GM19193 (cell line): ENCODE data around the gene TEAD1.

ENCODE experiments used
- POLR2A ChIP-seq: IDR thresholded peaks from 4 replicates; pipeline ENCODE4 v1.6.1; 2011; ENCODE audit not compliant: insufficient read depth, insufficient read length; ENCODE audit errors: extremely low read depth

The TEAD1 gene

DNA sequence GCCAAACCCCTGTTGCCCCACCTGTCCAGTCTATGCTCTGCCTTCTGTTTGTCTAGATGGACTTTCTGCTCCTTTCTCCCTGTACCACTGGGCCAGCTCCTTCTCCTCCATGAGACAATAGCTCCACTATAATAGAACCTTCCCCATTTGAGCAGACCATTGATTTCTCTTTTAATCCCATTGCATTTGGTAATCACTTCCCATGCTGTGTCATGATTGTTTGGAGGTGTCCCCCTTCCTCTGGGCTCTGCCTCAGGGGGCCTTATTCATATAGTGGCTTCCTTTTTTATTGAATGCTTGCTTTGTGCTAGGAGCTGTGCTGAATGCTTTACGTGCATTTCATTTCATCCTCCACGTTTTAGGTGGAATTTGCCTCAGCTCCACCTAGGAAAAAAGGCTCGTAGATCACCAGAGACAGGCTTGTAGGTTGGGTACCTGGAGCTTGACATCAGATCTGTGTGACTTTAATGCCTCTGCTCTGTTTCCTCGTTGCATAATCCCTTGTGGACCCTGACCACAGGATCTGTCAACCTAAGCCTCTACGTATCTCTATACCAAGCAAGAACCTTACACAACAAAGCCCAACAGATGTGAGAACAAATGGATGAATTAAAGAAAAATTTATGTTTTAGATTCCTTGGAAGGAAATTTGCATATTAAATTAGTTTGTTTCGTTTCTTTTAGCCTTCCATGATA lies 228.7 kb downstream of the TEAD1 start:
- no peak for TF ChIP-seq POLR2A

DNA sequence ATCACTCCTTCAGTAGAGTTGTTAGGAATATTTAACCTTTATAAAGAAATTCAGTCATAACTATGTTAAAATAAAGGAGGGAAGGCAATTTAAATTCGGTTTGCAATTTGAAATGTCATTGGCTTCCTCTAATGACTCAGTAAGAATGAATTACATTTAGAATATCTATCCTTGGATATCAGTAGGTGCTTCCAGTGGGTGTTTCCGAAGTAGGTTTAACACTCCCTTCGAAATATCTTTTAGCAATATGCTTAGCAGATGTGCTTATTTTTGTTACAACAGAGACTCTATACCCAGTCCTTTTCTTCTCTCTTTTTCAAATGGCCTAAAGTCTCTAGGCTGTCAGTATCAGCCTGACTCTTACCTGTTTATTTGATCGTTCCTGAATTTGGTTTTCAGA lies 231.2 kb downstream of the TEAD1 start:
- TF ChIP-seq POLR2A, result no peak

DNA sequence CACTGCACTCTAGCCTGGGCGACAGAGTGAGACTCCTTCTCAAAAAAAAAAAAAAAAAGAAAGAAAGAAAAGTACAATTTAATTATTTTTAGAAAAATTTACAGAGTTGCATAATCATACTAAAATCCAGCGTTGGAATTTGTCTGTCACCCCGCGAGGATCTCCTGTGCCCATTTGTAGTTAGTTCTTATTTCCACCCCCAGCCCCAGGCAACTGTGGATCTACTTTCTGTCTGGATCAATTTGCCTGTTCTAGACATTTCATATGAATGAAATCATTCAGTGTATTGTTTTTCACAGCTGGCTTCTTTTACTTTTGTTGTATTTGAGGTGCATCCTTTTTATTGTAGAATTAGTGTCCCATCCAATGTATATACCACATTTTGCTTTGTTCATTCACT lies 232.3 kb downstream of the TEAD1 start:
- TF ChIP-seq POLR2A, result no peak

DNA sequence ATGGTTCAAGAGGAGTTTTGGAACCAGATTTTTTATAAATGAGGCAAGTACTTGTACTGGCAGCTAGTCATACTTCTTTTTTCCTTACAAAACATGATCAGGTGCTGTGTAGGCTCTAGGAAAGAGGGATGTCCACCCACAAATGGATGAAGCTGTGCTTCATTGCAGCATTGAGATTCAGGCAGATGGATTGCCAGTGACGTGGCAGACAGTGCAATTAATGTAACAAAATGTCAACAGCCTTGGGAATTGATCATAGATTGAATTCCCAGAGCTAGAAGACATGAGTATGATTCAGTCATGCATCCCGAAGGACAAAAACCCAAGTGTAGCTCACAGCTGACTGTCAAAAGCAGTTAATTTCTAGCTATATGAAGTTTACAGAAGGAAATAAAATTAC lies 235.7 kb downstream of the TEAD1 start:
- no peak for TF ChIP-seq POLR2A

DNA sequence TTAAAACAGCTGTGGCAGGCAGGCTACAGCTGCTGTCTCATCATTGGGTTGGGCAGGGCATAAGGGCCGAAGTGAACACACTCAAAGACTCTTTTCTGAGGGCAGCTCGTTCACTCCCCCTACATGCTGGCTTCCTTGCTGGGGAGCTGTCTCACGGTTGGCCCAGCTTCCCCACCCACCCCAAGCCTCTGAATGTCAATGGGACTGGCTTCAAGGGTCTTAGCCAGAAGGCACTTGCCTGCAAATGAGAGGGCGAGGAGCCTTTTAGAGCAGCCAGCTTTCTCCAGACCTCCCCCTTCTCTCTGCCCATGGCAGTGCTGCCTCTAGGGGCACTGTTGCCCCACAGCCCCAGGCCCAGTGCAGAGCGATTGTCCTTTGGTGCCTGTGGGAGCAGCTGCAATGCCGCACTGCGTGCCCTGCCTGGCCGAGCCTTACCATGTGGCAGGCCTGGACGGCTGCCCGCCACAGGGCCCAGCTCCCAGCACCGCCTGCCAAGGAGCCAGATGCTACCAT lies 240.2 kb downstream of the TEAD1 start:
- no peak for TF ChIP-seq POLR2A

DNA sequence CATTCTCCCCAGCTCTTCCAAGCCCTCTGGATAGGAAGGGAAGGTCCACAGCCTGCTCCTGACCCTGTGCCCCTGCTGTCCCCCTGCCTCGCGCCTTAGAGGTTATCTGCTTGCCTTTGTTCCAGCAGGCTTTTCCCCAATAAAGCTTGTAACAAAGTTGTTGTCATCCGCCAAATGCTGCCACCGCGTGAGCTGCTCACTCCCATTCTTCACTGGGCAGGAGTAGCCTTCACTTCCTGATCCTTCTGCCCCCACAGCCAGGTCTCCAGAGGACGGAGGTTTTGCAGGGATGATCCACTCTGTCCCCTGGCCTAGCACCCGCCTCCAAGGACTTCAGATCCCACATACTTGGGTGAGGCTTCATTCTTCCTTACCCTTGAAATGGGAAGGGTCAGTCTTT lies 240.9 kb downstream of the TEAD1 start:
- TF ChIP-seq POLR2A, result no peak

DNA sequence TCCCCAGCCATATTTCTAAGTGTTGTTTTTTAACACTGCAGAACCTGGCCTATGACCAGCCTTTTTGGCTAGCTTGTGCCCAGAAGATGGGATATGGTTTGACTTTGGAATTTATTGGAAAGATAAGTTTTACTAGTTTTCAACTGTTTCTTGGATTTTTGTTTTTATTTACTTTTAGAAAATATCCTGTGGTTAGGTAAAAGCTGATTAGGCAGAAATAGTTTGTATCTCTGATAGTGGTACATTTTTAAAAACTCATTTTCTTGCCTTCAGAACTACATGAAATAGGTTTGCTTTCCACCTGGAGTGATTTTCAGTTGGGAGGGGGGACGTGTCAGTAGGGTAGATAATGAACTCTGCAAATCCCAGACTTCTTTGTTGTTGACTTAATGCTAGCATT lies 243.6 kb downstream of the TEAD1 start:
- no peak for TF ChIP-seq POLR2A

DNA sequence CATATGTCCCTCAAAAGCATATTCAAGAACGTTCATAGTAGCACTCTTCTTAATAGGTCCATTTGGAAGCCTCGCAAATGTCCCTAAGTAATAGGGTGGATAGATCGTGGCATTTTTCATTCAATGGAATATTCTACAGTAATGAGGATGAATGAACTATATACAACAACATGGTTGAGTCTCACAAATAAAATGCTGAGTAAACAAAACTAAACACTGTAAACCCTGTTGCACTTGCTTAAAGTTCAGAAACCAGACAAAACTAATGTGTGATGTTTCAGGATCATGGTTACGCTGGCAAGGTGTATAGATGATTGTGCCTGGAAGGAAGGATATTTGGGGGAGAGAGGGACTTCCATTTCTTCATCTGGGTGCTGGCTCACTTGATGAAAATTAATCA lies 244.4 kb downstream of the TEAD1 start:
- TF ChIP-seq POLR2A, result no peak

DNA sequence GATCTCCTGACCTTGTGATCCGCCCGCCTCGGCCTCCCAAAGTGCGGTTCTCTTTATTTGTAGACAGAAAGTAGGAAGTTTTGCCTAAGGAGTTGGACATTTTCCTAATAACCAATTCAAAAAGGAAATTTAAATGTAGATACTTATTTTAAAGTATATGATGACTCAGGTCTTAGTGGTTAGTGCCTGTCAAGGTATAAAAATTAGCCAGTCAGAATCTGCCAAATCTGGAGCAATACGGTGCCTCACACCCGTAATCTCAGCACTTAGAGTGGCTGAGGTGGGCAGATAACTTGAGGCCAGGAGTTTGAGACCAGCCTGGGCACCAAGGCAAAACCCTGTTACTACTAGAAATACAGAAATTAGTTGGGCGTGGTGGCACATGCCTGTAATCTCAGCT lies 248.2 kb downstream of the TEAD1 start:
- TF ChIP-seq POLR2A, result no peak

DNA sequence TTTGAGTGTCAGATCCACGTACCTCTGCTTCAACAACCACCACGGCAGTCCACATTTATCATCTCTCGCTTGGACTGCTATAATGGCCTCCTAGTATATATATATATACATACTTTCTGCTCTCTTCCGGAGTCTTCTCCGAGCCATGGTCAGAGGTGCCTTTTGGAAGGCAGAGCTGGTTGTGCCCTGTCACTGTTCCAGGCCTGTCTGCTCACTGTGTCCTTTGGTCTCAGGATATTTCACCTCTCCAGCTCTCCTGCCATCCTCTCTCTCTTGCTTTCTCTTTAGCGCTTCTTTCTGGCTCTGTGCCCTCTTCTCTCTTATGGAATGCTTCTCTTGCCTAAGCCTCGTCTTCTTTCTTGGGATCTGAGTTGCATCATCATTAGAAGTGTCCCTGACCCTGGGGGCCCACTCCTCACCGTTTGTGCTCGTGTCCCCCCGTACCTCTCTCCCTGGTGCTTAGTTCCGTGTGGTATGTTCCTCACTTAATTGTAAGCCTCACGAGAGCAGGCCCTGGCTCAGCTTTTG lies 248.8 kb downstream of the TEAD1 start:
- no peak for TF ChIP-seq POLR2A

DNA sequence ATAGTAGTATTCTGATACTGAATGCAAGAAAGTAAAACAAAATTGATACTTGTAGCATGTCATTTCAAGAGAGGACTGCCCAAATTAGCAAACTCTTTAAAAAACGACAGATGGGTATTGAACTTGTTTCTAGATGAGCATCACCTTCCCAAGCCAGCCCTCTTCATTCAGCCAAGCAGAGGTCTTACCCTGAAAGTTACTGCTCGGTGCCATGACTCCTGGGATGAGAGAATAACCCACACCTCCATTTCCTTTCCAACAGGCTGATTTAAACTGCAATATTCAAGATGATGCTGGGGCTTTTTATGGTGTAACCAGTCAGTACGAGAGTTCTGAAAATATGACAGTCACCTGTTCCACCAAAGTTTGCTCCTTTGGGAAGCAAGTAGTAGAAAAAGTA lies 250.4 kb downstream of the TEAD1 start:
- no peak for TF ChIP-seq POLR2A

DNA sequence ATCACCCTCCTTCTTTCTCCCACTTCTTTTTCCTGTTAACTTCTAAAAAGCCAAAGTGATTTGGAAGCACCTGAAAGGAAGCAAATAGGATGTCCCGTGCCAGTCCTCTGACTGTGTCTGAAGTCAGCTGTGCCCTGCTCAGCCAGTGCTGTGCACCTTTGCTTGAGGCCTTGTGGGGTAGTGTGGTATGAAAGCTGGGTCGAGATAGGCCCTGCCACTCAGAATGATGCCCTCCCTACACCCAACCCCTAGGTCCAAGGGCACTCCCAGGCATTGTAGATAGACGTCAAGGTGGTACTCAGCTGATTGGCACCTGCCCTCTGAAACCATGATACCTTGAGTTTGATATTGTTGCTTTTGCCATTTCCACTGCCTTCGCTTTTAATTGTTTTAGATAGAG lies 251.3 kb downstream of the TEAD1 start:
- no peak for TF ChIP-seq POLR2A

DNA sequence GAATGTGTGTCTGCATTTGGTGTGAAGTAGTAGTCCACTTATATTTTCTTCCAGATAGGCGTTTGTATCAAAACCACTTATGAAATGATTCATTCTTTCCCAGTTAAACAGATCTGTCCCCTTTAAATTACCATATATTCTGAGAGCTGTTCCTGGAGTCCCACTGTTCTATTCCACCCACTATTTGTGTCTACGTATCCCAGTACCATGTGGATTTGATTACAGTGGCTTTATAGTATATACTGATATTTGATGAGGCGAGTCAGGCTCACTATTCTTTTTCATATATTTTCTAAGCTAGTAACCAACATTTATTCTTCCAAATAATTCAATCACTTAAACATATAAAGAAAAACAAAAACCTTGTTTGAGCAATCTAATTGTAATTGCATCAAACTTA lies 253.0 kb downstream of the TEAD1 start:
- no peak for TF ChIP-seq POLR2A

DNA sequence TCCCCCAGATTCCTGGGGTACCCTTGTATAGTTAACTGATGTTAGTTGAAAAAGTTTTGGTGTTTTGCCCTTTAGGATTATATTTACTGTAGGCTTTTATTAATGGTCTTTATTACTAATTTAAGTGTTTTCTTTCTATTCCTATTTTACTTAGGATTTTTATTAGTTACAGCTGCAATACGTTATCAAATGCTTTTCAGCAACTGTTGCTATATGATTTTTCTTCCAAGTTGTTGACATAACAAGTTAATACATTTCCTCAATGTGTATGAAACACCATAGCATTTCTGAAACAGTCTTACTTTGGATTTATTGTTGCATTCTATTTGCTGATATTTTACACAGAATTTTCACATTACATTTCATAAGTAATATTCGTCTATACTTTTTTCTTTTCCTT lies 253.7 kb downstream of the TEAD1 start:
- no peak for TF ChIP-seq POLR2A

DNA sequence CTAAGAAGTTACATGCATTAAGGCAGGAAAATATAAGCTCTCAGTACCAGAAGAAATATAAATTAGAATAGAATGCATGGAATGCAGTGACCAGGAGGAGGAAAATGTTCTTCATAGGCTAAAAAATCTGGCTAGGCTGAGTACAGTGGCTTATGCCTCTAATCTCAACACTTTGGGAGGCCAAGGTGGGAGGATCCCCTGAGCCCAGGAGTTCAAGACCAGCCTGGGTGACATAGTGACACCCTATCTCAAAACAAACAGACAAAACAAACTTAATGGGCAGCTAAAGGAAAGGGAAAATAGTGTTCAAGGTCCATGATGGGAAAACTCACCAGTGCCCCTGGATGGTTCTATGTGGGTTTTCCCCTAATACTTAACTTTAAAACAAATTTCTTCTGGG lies 256.6 kb downstream of the TEAD1 start:
- TF ChIP-seq POLR2A, result no peak

DNA sequence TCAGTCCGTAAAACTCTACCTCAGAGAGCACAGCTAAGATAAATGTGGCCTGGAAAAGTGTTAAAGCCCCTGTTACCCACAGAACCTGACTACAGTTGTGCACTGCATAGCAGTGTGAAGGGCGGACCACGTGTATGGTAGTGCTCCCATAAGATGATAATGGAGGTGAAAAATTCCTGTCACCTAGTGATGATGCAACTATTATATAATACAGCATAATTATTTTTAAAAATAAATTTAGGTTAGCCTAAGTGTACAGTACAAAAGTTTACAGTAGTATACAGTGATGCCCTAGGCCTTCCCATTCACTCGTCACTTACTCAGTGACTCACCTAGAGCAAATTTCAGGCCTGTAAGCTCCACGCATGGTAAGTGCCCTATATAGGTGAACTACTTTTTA lies 258.3 kb downstream of the TEAD1 start:
- no peak for TF ChIP-seq POLR2A

DNA sequence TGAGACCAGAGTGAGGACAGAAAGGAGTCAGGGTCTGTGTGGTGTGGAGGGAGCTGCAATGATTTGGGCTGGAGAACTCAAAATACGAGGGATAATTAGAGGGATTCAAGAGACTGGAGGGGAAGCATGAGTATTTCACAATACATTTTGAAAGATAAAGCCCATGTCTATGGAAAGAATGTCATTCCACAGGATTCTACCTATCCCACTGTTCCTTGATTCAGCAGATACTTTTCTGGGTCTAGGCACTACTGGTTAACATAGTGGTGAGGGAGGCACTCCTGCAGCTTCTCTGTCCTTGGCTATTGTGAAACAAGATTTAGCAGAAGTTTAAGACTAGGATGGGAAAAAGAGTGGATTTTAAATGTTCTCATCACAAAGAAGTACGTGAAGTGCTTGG lies 262.0 kb downstream of the TEAD1 start:
- TF ChIP-seq POLR2A, result no peak

DNA sequence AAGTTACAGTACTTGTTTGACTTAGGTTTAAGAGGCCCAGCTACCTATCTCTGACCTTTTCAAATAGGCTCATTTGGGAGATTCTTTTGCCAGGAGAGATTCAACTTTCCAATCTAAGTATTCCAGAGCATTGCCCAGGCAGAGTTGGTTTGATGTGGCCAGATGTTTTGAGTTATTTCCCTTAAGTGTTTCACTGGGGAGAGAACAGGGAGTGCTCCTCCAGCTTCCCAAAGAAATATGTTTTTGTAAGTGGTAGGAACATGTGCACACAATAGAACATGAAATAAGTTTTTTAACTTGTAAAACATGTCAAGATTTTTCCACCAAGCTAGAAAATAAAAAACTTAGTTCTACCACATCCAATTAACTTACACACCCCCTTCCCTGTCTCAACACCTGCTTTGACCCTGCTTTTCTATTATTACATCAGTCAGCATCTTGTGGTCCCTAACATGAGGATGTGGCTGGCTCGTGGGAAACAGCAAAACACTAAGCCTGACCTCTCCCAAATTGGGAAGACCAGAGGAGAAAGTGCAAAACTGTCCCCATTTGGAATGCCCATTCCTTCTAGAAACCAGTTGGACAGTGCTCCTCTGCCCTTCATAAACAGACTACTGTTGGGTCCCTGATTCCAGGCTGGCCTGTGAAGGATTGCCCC lies 264.5 kb downstream of the TEAD1 start:
- no peak for TF ChIP-seq POLR2A
